G401 (cell line): ENCODE data around the gene TGM6. TPM values are rescaled to one million over a fixed set of nuclear protein-coding genes. Genes with fewer than 3 reads are reported as not detected.

ENCODE experiments used
- DNase-seq: peaks from one replicate; pipeline ENCODE4 v3.0.0-alpha.2; 2015; ENCODE audit warnings: low spot score
- in situ Hi-C: cut with HindIII; loops from 2 replicates; pipeline ENCODE4 v1.10.0; 2016; ENCODE audit warnings: low sequenced_read_pairs, mixed read lengths
- total RNA-seq: library from RNA; depleted of rRNA; stranded (reverse); fragments of >200 nt; shearing (Covaris generic); gene quantifications from 2 replicates; pipeline ENCODE4 v1.2.3, GENCODE V29; 2014; rRNA removed

Gene TGM6
- total RNA-seq: not detected in 2 replicates

- DNase-seq: no peak
- in situ Hi-C loops: no loop called here
These were observed at the start of gene TGM6 for GRCh38 chr20:2380601-2381000. TGM6 (plus strand) TSS chr20:2380901; CDS start chr20:2380969, 68 bp downstream.

- in situ Hi-C loops: no loop called here
These were observed 49.6 kb upstream of the TGM6 start for GRCh38 chr20:2331106-2331505.

GRCh38 chr20:2331901-2332565 is 48.7 kb upstream of the TGM6 start:
- in situ Hi-C loops: no loop called here
- DNase-seq: no peak

More at GRCh38 chr20:2331106-2331505, 49.6 kb upstream of the TGM6 start:
- DNase-seq: no peak

- DNase-seq: no peak
These were observed 48.0 kb upstream of the TGM6 start for GRCh38 chr20:2332711-2333110.

GRCh38 chr20:2333821-2334220 is 46.9 kb upstream of the TGM6 start:
- no peak for DNase-seq
- in situ Hi-C loops: no loop called here

More at GRCh38 chr20:2332711-2333110, 48.0 kb upstream of the TGM6 start:
- in situ Hi-C loops: no loop called here

- in situ Hi-C loops: no loop called here
- no peak for DNase-seq
These were observed 45.4 kb upstream of the TGM6 start for GRCh38 chr20:2335096-2335870.

GRCh38 chr20:2336471-2336870 is 44.2 kb upstream of the TGM6 start:
- in situ Hi-C loops: no loop called here
- no peak for DNase-seq

- DNase-seq: no peak
- in situ Hi-C loops: no loop called here
These were observed 43.6 kb upstream of the TGM6 start for GRCh38 chr20:2337142-2337541.

GRCh38 chr20:2338411-2339066 is 42.2 kb upstream of the TGM6 start:
- in situ Hi-C loops: no loop called here

GRCh38 chr20:2340136-2340535 is 40.6 kb upstream of the TGM6 start:
- DNase-seq: no peak
- in situ Hi-C loops: no loop called here

More at GRCh38 chr20:2338411-2339066, 42.2 kb upstream of the TGM6 start:
- no peak for DNase-seq

GRCh38 chr20:2340823-2341222 is 39.9 kb upstream of the TGM6 start:
- DNase-seq: no peak
- in situ Hi-C loops: no loop called here

GRCh38 chr20:2341336-2341735 is 39.4 kb upstream of the TGM6 start:
- no peak for DNase-seq
- in situ Hi-C loops: no loop called here

GRCh38 chr20:2342243-2342642 is 38.5 kb upstream of the TGM6 start:
- no peak for DNase-seq

GRCh38 chr20:2346188-2346587 is 34.5 kb upstream of the TGM6 start:
- in situ Hi-C loops: no loop called here
- no peak for DNase-seq

More at GRCh38 chr20:2342243-2342642, 38.5 kb upstream of the TGM6 start:
- in situ Hi-C loops: no loop called here

- DNase-seq: no peak
- in situ Hi-C loops: no loop called here
These were observed 32.4 kb upstream of the TGM6 start for GRCh38 chr20:2348336-2348735.

GRCh38 chr20:2349801-2350200 is 30.9 kb upstream of the TGM6 start:
- in situ Hi-C loops: no loop called here
- DNase-seq: no peak

- no peak for DNase-seq
- in situ Hi-C loops: no loop called here
These were observed 30.1 kb upstream of the TGM6 start for GRCh38 chr20:2350606-2351005.

GRCh38 chr20:2353231-2353630 is 27.5 kb upstream of the TGM6 start:
- in situ Hi-C loops: no loop called here
- no peak for DNase-seq

- in situ Hi-C loops: no loop called here
- no peak for DNase-seq
These were observed 23.6 kb upstream of the TGM6 start for GRCh38 chr20:2357114-2357513.

GRCh38 chr20:2358006-2358405 is 22.7 kb upstream of the TGM6 start:
- no peak for DNase-seq
- in situ Hi-C loops: no loop called here
